Islet of Langerhans (tissue), 1 donor: ENCODE data around the gene RASD2.
"Not testable (repeated sequence)": the region's sequence is repeated elsewhere in the genome, so short reads cannot be mapped to it uniquely, and the experiment has no call there.

ENCODE experiments used
- FAIRE-seq: peaks from one replicate; lab custom pipeline; 2011; peaks lifted over from hg19 to GRCh38; lab: Jason Lieb, UNC

Gene RASD2

GRCh38 chr22:35540595-35541253 is at the start of gene RASD2:
Gene RASD2 (plus strand): TSS chr22:35540831. CDS start chr22:35546810, 5,979 bp downstream.
- no peak for FAIRE-seq

- not testable (repeated sequence) for FAIRE-seq
These were observed 49.3 kb upstream of the RASD2 start for GRCh38 chr22:35491061-35491907.

- no peak for FAIRE-seq
These were observed 48.7 kb upstream of the RASD2 start for GRCh38 chr22:35491908-35492380.

- no peak for FAIRE-seq
These were observed 47.6 kb upstream of the RASD2 start for GRCh38 chr22:35493074-35493473.

- not testable (repeated sequence) for FAIRE-seq
These were observed 44.9 kb upstream of the RASD2 start for GRCh38 chr22:35495711-35496110.

GRCh38 chr22:35496768-35497312 is 43.8 kb upstream of the RASD2 start:
- no peak for FAIRE-seq

- no peak for FAIRE-seq
These were observed 42.4 kb upstream of the RASD2 start for GRCh38 chr22:35498026-35498800.

GRCh38 chr22:35502836-35503235 is 37.8 kb upstream of the RASD2 start:
- no peak for FAIRE-seq

GRCh38 chr22:35505399-35506258 is 35.0 kb upstream of the RASD2 start:
- FAIRE-seq: no peak

- FAIRE-seq: no peak
These were observed 34.4 kb upstream of the RASD2 start for GRCh38 chr22:35506259-35506570.

- not testable (repeated sequence) for FAIRE-seq
These were observed 32.8 kb upstream of the RASD2 start for GRCh38 chr22:35507851-35508250.

GRCh38 chr22:35509451-35509850 is 31.2 kb upstream of the RASD2 start:
- no peak for FAIRE-seq

- no peak for FAIRE-seq
These were observed 30.7 kb upstream of the RASD2 start for GRCh38 chr22:35509960-35510359.

GRCh38 chr22:35510481-35510934 is 30.1 kb upstream of the RASD2 start:
- no peak for FAIRE-seq

GRCh38 chr22:35510951-35511350 is 29.7 kb upstream of the RASD2 start:
- no peak for FAIRE-seq

GRCh38 chr22:35514366-35514765 is 26.3 kb upstream of the RASD2 start:
- no peak for FAIRE-seq

- not testable (repeated sequence) for FAIRE-seq
These were observed 24.7 kb upstream of the RASD2 start for GRCh38 chr22:35515952-35516351.

- FAIRE-seq: no peak
These were observed 23.9 kb upstream of the RASD2 start for GRCh38 chr22:35516723-35517122.

- no peak for FAIRE-seq
These were observed 23.4 kb upstream of the RASD2 start for GRCh38 chr22:35517207-35517606.

- FAIRE-seq: no peak
These were observed 22.7 kb upstream of the RASD2 start for GRCh38 chr22:35517769-35518530.

GRCh38 chr22:35518811-35519210 is 21.8 kb upstream of the RASD2 start:
- FAIRE-seq: no peak
